Spleen (tissue), 7 donors: ENCODE data around the gene LRP1B.

ENCODE experiments used
- POLR2AphosphoS5 ChIP-seq, 3 donors: sonication (generic); formaldehyde crosslinking; IDR thresholded peaks; one replicate each; pipeline ENCODE4 v1.5.1; 2017; ENCODE audit warnings: antibody characterized with exemption in 3 of 3
- TF ChIP-seq, protein P1 (sequence below), 11 experiments: fragments of 200-600 bp in 7 of 11; fragments of 450-650 bp in 4 of 11; sonication (generic) in 4 of 11; IDR thresholded peaks in 8 of 11; conservative IDR thresholded peaks in 3 of 11; 1 replicate in 7 of 11; 2 replicates in 4 of 11; pipeline versions ENCODE4 v1.4.0 to v1.8.0; 2016 to 2021; ENCODE audit warnings: antibody characterized with exemption in 11 of 11, inconsistent platforms in 4 of 11, mild to moderate bottlenecking in 1 of 11
- donor health status: DM: no; HTN: no; CAD: no; lungs with moderate emphysema.
- donor health status: DM: no; HTN: no; CAD: no.
- donor health status: DM: no; HTN: no; CAD: no.

DNA sequence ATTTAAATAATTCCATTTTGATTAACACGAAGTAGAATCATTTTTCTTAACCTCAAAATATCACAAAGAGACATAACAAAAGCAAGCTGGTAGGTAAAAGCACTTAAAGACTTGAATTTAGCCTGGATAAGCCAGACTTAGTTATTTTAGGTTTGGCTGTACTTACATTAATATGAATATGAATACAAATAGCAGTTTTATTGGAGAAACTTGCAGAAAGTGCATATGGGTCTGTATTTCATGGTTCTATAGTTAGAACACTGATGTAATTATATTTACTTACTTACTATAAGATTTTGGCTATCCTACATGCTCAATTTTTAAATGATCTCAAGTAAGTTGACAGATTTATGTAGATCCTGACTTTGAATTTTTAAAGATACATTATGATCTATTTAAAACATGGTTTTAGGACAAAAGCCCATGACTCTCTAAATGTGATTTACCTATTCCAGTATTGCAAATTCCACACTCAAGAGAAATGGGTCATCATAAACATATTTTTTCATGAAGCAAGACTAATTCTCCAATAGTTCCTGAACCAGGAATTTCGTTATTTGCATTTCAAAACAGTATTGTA is 1775.2 kb downstream of the LRP1B start:
- TF ChIP-seq, protein P1, sequence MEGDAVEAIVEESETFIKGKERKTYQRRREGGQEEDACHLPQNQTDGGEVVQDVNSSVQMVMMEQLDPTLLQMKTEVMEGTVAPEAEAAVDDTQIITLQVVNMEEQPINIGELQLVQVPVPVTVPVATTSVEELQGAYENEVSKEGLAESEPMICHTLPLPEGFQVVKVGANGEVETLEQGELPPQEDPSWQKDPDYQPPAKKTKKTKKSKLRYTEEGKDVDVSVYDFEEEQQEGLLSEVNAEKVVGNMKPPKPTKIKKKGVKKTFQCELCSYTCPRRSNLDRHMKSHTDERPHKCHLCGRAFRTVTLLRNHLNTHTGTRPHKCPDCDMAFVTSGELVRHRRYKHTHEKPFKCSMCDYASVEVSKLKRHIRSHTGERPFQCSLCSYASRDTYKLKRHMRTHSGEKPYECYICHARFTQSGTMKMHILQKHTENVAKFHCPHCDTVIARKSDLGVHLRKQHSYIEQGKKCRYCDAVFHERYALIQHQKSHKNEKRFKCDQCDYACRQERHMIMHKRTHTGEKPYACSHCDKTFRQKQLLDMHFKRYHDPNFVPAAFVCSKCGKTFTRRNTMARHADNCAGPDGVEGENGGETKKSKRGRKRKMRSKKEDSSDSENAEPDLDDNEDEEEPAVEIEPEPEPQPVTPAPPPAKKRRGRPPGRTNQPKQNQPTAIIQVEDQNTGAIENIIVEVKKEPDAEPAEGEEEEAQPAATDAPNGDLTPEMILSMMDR (IDR thresholded peaks at IDR 0.05 in 8 of 11, conservative IDR thresholded peaks at IDR 0.05 in 3 of 11), result no peak
- TF ChIP-seq POLR2AphosphoS5 (IDR thresholded peaks at IDR 0.05), result no peak
